ENCODE measurements around the gene AKAP1.

DNA sequence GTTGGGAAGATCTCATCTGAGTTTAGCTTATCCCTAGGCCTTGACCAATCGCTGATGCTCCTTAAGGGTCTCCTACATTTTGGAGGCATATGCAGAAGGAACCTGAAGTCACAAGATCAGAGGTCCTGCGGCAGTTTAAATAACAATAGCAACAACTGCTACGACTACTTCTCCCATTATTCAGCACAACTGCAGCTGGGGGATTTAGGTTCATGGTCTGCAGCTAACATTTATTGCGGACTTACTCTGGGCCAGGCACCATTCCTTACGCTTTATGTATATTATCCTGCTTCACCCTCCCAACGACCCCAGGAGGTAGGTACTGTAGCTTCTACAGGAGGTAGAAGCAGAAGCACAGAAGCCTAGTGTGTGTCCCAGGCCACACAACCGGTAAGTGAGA lies 59.5 kb downstream of the AKAP1 start:
- TF ChIP-seq, protein P1, sequence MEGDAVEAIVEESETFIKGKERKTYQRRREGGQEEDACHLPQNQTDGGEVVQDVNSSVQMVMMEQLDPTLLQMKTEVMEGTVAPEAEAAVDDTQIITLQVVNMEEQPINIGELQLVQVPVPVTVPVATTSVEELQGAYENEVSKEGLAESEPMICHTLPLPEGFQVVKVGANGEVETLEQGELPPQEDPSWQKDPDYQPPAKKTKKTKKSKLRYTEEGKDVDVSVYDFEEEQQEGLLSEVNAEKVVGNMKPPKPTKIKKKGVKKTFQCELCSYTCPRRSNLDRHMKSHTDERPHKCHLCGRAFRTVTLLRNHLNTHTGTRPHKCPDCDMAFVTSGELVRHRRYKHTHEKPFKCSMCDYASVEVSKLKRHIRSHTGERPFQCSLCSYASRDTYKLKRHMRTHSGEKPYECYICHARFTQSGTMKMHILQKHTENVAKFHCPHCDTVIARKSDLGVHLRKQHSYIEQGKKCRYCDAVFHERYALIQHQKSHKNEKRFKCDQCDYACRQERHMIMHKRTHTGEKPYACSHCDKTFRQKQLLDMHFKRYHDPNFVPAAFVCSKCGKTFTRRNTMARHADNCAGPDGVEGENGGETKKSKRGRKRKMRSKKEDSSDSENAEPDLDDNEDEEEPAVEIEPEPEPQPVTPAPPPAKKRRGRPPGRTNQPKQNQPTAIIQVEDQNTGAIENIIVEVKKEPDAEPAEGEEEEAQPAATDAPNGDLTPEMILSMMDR (IDR thresholded peaks at IDR 0.05; ENCODE audit: low read depth, low read length): no peak
- no peak for TF ChIP-seq POLR2A (IDR thresholded peaks at IDR 0.05; ENCODE audit: extremely low read depth, insufficient read length)
- TF ChIP-seq MYC (IDR thresholded peaks at IDR 0.05; ENCODE audit: low read depth, low read length): no peak

Measured in NB4 (cell line).